OCI-LY7 (cell line): Measurements from ENCODE around the gene POC1A. TPM values are rescaled to one million over a fixed set of nuclear protein-coding genes. Genes with fewer than 3 reads are reported as not detected.

ENCODE experiments used
- BruUV-seq: library from RNA; stranded (reverse); fragments of 400-500 nt; replicated peaks from 2 replicates; lab custom pipeline; 2021; lab: Mats Ljungman, UMichigan
- CTCF ChIA-PET: fragments of 300-600 bp; sonication (Branson Sonifier 250); formaldehyde crosslinking; loops from one replicate; lab custom pipeline; 2022; ENCODE audit warnings: antibody characterized with exemption; ENCODE audit not compliant: unreplicated experiment; lab: Charles Lee
- POLR2A ChIA-PET: fragments of 300-600 bp; sonication (Branson Sonifier 250); formaldehyde crosslinking; loops from one replicate; lab custom pipeline; 2022; ENCODE audit warnings: antibody characterized with exemption; lab: Charles Lee
- DNase-seq: peaks from one replicate; pipeline ENCODE4 v3.0.0-alpha.2; 2015; ENCODE audit warnings: low spot score
- H2AFZ ChIP-seq: fragments of 200-600 bp; sonication (generic), shearing (Covaris generic); 2 replicates; pipeline ENCODE4 v1.6.1; 2014; ENCODE audit warnings: mild to moderate bottlenecking, antibody characterized with exemption, low read length, moderate library complexity
- H3K27ac ChIP-seq: fragments of 200-600 bp; sonication (generic); 2 replicates; pipeline ENCODE4 v1.5.1; 2014; ENCODE audit warnings: mixed run types, low read depth, mild to moderate bottlenecking, moderate library complexity, low read length, inconsistent platforms; ENCODE audit not compliant: poor library complexity, severe bottlenecking
- H3K36me3 ChIP-seq: fragments of 200-600 bp; sonication (generic); 2 replicates; pipeline ENCODE4 v1.6.1; 2014; ENCODE audit warnings: mild to moderate bottlenecking, antibody characterized with exemption, low read length, moderate library complexity, mixed read lengths; ENCODE audit not compliant: insufficient read depth
- H3K4me1 ChIP-seq: fragments of 200-600 bp; sonication (generic); 2 replicates; pipeline ENCODE4 v1.5.1; 2014; ENCODE audit warnings: mild to moderate bottlenecking, low read length; ENCODE audit not compliant: insufficient read depth, poor library complexity, severe bottlenecking
- H3K4me2 ChIP-seq: fragments of 200-600 bp; sonication (generic); 2 replicates; pipeline ENCODE4 v1.6.1; 2014; ENCODE audit warnings: mild to moderate bottlenecking, low read length
- H3K4me3 ChIP-seq: fragments of 200-600 bp; sonication (generic); 2 replicates; pipeline ENCODE4 v1.5.1; 2014; ENCODE audit warnings: mild to moderate bottlenecking, low read depth, low read length; ENCODE audit not compliant: poor library complexity, severe bottlenecking
- H3K79me2 ChIP-seq: fragments of 200-600 bp; sonication (generic); 2 replicates; pipeline ENCODE4 v1.6.1; 2016; ENCODE audit warnings: low read depth, mild to moderate bottlenecking, low read length, moderate library complexity, mixed read lengths; ENCODE audit not compliant: insufficient read depth
- H3K9me2 ChIP-seq: fragments of 200-600 bp; sonication (generic); 2 replicates; pipeline ENCODE4 v1.6.1; 2016; ENCODE audit warnings: mild to moderate bottlenecking, low read length, mixed read lengths; ENCODE audit not compliant: insufficient read depth
- H3K9me3 ChIP-seq: fragments of 200-600 bp; sonication (generic); 2 replicates; pipeline ENCODE4 v1.6.1; 2014; ENCODE audit warnings: mild to moderate bottlenecking, mixed run types, low read length, mixed read lengths
- H4K20me1 ChIP-seq: fragments of 200-600 bp; sonication (generic); 2 replicates; pipeline ENCODE4 v1.6.1; 2014; ENCODE audit warnings: mild to moderate bottlenecking, antibody characterized with exemption, low read length, moderate library complexity, mixed read lengths; ENCODE audit not compliant: insufficient read depth
- EZH2phosphoT487 ChIP-seq: fragments of 200-600 bp; sonication (generic); IDR thresholded peaks from 2 replicates; pipeline ENCODE4 v1.6.1; 2018; ENCODE audit warnings: low read depth, borderline replicate concordance, mild to moderate bottlenecking, mixed run types, antibody characterized with exemption, low read length, moderate library complexity, mixed read lengths
- intact Hi-C: fragments of 100-400 bp; cut with micrococcal nuclease; formaldehyde crosslinking; loops from one replicate; pipeline ENCODE4 v1.10.0; 2022; ENCODE audit not compliant: unreplicated experiment
- total RNA-seq, 2 experiments: library from RNA; depleted of rRNA in 1 of 2; stranded (reverse); fragments of >200 nt in 1 of 2; shearing (Covaris generic) in 1 of 2; gene quantifications; 2 replicates each; pipeline ENCODE4 v1.2.3, GENCODE V29; 2014 to 2022
- TF ChIP-seq, protein P1 (sequence below): fragments of 200-600 bp; sonication (generic); conservative IDR thresholded peaks from 2 replicates; pipeline ENCODE4 v1.5.1; 2014; ENCODE audit warnings: mild to moderate bottlenecking, antibody characterized with exemption, low read length, moderate library complexity, mixed read lengths

The POC1A gene
- total RNA-seq, 2 experiments from 2014 or later = 40.0 to 41.0 TPM

DNA sequence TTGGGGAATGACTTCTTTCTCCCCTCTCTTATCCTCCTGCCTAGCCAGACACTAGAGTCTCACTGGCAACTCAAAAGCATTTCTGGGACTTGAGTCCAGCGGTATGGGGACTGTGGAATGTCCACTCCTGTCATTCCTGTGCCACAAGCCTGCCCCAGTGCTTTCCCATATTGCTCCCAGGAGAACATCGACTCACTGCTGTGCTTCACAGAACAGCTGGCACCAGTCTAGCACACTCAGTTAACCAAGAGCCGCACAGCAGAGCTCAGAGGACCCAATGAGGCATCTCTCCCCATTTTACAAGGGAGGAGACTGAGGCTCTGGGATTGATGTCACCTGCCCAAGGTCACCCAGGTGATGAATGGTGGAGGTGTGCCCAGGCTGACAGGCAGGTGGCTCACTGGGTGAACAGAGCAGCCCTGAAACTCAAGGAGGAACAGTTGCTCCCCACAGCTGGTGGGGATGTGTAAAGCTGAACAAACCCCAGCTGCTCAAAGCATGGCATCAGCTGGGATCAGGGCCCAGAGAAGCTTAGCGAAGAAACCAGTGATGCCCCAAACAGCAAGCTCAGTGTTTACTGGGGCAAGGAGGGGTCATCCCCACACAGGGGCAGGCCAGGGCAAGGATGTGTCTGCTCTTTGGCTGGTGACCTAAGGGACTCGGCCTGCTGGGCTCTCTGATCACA lies 62.5 kb downstream of the POC1A start:
- no peak overlapping the region for H2AFZ ChIP-seq
- CTCF ChIA-PET = no interaction called here
- TF ChIP-seq EZH2phosphoT487 = no peak
- TF ChIP-seq, protein P1, sequence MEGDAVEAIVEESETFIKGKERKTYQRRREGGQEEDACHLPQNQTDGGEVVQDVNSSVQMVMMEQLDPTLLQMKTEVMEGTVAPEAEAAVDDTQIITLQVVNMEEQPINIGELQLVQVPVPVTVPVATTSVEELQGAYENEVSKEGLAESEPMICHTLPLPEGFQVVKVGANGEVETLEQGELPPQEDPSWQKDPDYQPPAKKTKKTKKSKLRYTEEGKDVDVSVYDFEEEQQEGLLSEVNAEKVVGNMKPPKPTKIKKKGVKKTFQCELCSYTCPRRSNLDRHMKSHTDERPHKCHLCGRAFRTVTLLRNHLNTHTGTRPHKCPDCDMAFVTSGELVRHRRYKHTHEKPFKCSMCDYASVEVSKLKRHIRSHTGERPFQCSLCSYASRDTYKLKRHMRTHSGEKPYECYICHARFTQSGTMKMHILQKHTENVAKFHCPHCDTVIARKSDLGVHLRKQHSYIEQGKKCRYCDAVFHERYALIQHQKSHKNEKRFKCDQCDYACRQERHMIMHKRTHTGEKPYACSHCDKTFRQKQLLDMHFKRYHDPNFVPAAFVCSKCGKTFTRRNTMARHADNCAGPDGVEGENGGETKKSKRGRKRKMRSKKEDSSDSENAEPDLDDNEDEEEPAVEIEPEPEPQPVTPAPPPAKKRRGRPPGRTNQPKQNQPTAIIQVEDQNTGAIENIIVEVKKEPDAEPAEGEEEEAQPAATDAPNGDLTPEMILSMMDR = no peak
- no peak for DNase-seq
- peaks cover 44% of the 10 kb centered on the region; the same call in 1 of the 2 replicates for H3K36me3 ChIP-seq
- H3K9me3 ChIP-seq = no peaks in the 10 kb centered on the region
- H3K4me2 ChIP-seq = no peak overlapping the region
- BruUV-seq = no TSS peak
- no peak overlapping the region for H3K4me3 ChIP-seq
- POLR2A ChIA-PET = no interaction called here
- H4K20me1 ChIP-seq = no peaks in the 10 kb centered on the region
- no peaks in the 10 kb centered on the region for H3K9me2 ChIP-seq
- H3K79me2 ChIP-seq = no peaks in the 10 kb centered on the region
- intact Hi-C loops = no loop called here
- no peak overlapping the region for H3K27ac ChIP-seq
- H3K4me1 ChIP-seq = peaks cover 7% of the 10 kb centered on the region

DNA sequence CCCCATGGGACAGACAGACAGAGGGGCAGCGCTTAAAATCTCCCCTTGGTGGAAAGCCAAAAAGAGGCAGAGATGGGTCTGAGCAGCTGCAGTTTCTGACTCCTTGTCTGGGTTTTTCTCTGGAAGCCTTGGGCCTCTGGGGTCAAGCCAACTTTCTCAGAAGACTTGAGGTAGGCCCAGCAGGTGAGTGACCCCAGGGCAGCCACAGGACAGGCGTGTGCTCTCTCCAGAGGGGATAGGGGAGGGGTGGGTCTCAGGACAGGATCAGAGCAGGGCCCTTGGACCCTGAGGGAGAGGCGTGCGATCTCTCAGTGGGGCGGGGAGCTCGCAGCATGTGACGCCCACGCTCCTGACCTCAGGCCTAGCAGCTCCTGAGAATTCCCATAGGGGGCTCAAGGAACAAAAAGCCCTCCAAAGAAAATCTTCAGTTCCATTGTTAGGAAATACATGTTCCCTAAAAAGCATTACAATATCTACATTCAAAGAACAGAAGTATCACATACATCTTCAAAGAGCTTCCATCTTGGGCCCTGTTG lies 63.2 kb downstream of the POC1A start:
- CTCF ChIA-PET = no interaction called here
- intact Hi-C loops = no loop called here
- TF ChIP-seq EZH2phosphoT487 = no peak
- TF ChIP-seq, protein P1 = no peak
- H3K4me1 ChIP-seq = peaks cover 7% of the 10 kb centered on the region
- no peaks in the 10 kb centered on the region for H3K9me3 ChIP-seq
- no peak overlapping the region for H3K4me3 ChIP-seq
- H2AFZ ChIP-seq = no peak overlapping the region
- peaks cover 44% of the 10 kb centered on the region; the same call in 1 of the 2 replicates for H3K36me3 ChIP-seq
- no peaks in the 10 kb centered on the region for H3K79me2 ChIP-seq
- BruUV-seq = no TSS peak
- H4K20me1 ChIP-seq = no peaks in the 10 kb centered on the region
- POLR2A ChIA-PET = no interaction called here
- H3K27ac ChIP-seq = no peak overlapping the region
- H3K4me2 ChIP-seq = no peak overlapping the region
- no peak for DNase-seq
- no peaks in the 10 kb centered on the region for H3K9me2 ChIP-seq
